ENCODE data around the gene SKIL.

Gene SKIL

DNA sequence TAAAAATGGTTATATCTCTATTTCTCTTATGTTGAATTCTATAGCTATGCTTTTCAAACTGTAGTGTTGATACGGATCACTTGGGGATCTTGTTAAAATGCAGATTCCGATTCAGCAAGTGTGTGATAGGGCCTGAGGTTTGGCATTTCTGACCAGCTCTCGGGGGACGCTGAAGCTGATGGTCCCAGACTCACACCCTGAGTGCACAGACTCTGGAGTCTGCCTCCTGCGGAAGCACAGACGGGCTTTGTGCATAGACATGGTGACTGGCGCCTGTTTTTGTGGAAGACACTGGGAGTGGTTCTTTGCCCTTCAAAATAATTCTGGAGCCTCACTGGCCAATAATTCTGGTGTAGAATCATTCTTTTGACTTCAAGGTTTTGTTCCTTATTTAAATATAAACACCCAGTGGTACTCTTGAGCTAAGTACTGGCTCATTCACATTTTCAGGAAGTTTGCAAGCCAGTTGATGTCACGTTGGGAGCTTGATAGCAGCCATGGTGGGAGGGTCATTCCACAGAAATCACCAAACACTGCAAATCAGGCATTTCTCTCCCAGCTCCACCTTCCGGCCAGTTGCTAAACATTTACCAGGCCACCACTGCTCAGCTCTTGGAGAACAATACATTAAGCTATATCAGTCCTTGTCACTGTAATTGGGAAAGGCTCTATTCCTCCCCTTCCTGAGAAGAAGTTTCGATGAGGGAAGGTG, 80.3 kb downstream of the SKIL start:
- DNase-seq (ENCODE audit: low read depth) = no peak

DNA sequence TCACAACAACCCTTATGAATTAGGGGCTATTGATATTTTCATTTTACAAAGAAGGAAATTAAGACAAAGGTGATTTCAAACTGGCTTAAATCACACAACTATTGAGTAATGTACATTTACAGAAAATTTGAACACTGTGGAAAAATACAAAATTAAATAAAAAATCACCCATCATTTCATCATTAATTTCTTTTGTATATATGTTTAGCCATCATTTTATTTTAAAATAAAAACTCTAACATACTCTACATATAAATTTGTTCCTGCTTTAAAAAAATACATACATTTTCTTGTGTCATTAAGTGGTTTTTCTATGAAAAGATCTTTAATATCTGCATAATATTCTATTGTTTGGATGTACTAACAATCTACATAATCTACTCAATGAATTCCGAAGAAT, 81.3 kb downstream of the SKIL start:
- no peak for DNase-seq (ENCODE audit: low read depth)

DNA sequence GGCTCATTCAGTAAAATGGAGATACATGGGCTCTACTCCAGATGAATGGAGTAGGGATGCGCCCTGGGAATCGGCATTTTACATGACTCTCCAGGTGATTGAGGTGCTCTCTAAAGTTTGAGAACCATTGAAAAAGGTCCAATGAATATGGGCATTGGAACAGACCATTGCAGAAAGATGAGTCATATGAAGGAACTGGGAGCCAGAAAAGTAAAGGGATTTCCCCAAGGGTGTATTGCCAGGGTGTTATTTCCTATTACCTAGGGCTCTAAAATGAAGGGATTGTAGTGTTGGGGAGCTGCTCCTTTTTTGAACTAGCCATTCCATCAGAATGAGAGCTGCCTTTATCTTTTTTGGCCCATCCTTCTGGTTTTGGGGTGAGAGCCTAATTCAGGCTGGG, 82.8 kb downstream of the SKIL start:
- DNase-seq (ENCODE audit: low read depth) = no peak

DNA sequence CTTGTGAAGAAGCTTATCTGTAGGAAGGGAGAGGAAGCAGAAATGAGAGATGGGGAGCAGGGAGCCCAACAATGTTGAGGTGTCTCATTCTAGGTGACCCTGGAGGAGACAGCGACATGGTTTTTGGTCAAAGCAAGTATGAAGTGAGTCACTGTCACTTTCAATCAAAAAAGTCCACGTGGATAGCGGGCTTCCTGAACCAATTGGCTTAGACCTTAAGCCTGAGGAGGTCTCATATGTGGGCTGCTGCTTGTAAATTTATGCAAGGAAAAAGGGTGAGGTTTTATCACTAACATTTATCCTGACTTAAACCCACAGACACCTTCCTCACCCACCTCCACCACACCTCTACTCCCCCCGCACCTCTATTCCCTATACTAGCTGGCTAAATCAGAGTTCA, 83.9 kb downstream of the SKIL start:
- DNase-seq (ENCODE audit: low read depth) = no peak

DNA sequence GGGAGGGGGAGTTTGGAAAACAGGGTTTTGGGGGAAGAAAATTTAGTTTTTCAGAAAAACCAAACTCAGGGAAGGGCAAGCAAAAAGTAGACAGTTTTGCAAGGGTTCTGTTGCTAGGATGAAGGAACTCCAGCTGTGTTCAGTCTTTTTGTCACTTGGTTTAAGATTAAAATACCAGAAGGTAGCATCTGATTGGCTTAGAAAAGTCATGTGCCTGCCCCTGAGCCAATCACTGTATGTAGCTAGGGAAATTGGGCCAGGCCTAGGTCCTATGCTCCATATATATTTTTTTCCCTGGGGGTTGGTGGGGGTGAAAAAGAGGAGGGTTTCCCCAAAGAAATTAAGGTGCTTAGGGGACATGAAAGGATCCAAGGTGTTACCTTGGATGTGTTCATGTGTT, 85.4 kb downstream of the SKIL start:
- DNase-seq (ENCODE audit: low read depth) = no peak

DNA sequence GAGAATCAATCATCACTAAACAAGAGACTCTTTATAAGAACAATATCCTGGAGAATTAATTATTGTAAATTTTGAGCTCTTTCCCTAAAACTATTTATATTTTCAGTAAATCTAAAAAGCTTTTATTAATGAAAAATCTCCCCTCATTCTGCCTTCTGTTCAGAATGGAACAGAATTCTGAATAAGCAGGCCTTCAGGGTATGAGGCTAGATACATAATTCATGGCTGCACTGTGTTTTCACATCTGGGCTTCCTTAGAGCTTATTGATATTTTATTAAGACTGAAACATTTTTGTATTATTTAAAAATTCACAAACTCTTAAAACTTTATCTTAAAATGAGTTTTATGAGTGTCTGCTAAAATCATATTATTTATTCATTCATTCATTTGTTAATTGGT, 85.9 kb downstream of the SKIL start:
- no peak for DNase-seq (ENCODE audit: low read depth)

Measured in activated T-cell treated with anti-CD3 and anti-CD28 coated beads for 48 hours (primary cell).